ENCODE measurements around the gene MCEE.
"Not testable (repeated sequence)": the region's sequence is repeated elsewhere in the genome, so short reads cannot be mapped to it uniquely, and the experiment has no call there.

The MCEE gene

GRCh38 chr2:71126957-71127356 is 3.1 kb downstream of the MCEE start:
- DNase-seq (ENCODE audit: low read depth, low spot score) = no peak

- no peak for DNase-seq (ENCODE audit: low read depth, low spot score)
These were observed 4.3 kb downstream of the MCEE start for GRCh38 chr2:71125506-71126294.

- DNase-seq (ENCODE audit: low read depth, low spot score) = no peak
These were observed 7.4 kb downstream of the MCEE start for GRCh38 chr2:71122387-71123298.

- no peak for DNase-seq (ENCODE audit: low read depth, low spot score)
These were observed 8.6 kb downstream of the MCEE start for GRCh38 chr2:71121479-71121878.

GRCh38 chr2:71120195-71120594 is 9.8 kb downstream of the MCEE start:
- no peak for DNase-seq (ENCODE audit: low read depth, low spot score)

- DNase-seq (ENCODE audit: low read depth, low spot score) = no peak
These were observed 13.0 kb downstream of the MCEE start for GRCh38 chr2:71117063-71117462.

- DNase-seq (ENCODE audit: low read depth, low spot score) = no peak
These were observed 16.2 kb downstream of the MCEE start for GRCh38 chr2:71113843-71114242.

GRCh38 chr2:71108091-71108490 is 21.9 kb downstream of the MCEE start:
- no peak for DNase-seq (ENCODE audit: low read depth, low spot score)

GRCh38 chr2:71106463-71106862 is 23.6 kb downstream of the MCEE start:
- not testable (repeated sequence) for DNase-seq (ENCODE audit: low read depth, low spot score)

GRCh38 chr2:71103809-71104208 is 26.2 kb downstream of the MCEE start:
- no peak for DNase-seq (ENCODE audit: low read depth, low spot score)

- no peak for DNase-seq (ENCODE audit: low read depth, low spot score)
These were observed 26.9 kb downstream of the MCEE start for GRCh38 chr2:71102981-71103681.

GRCh38 chr2:71101656-71102055 is 28.4 kb downstream of the MCEE start:
- DNase-seq (ENCODE audit: low read depth, low spot score) = no peak

- no peak for DNase-seq (ENCODE audit: low read depth, low spot score)
These were observed 29.6 kb downstream of the MCEE start for GRCh38 chr2:71100195-71100964.

GRCh38 chr2:71092491-71093260 is 37.4 kb downstream of the MCEE start:
- not testable (repeated sequence) for DNase-seq (ENCODE audit: low read depth, low spot score)

GRCh38 chr2:71091808-71092207 is 38.2 kb downstream of the MCEE start:
- DNase-seq (ENCODE audit: low read depth, low spot score) = not testable (repeated sequence)

GRCh38 chr2:71089475-71089874 is 40.6 kb downstream of the MCEE start:
- not testable (repeated sequence) for DNase-seq (ENCODE audit: low read depth, low spot score)

- DNase-seq (ENCODE audit: low read depth, low spot score) = not testable (repeated sequence)
These were observed 44.6 kb downstream of the MCEE start for GRCh38 chr2:71085325-71086003.

GRCh38 chr2:71083752-71084312 is 46.2 kb downstream of the MCEE start:
- not testable (repeated sequence) for DNase-seq (ENCODE audit: low read depth, low spot score)

GRCh38 chr2:71083297-71083696 is 46.7 kb downstream of the MCEE start:
- not testable (repeated sequence) for DNase-seq (ENCODE audit: low read depth, low spot score)

Data from activated naive CD8-positive, alpha-beta T cell treated with anti-CD3 and anti-CD28 coated beads, Interleukin-2, amount 50 U/mL, for 16 hours (primary cell).